ENCODE results near the gene HOXA3. TPM values are rescaled to one million over a fixed set of nuclear protein-coding genes. Genes with fewer than 3 reads are reported as not detected.

HOXA3 gene
- polyA plus RNA-seq = 19.1 TPM
- long read RNA-seq, donor 1, partial matches to known transcripts = 0 of 1 reads
- long read RNA-seq, donor 1, other reads (novel, unspliced or antisense) = 0 of 1 reads
- long read RNA-seq, donor 2, partial matches to known transcripts = 0 of 4 reads
- long read RNA-seq, donor 2, other reads (novel, unspliced or antisense) = 0 of 4 reads
- long read RNA-seq, donor 3, partial matches to known transcripts = 6 of 9 reads
- long read RNA-seq, donor 3, other reads (novel, unspliced or antisense) = 0 of 9 reads
- long read RNA-seq, donor 4, partial matches to known transcripts = 0 of 1 reads
- long read RNA-seq, donor 4, other reads (novel, unspliced or antisense) = 0 of 1 reads
- long read RNA-seq, donor 5, partial matches to known transcripts = 0 of 3 reads
- long read RNA-seq, donor 5, other reads (novel, unspliced or antisense) = 0 of 3 reads
- long read RNA-seq, donor 6, transcript HOXA3-205 (2 exons, 503 nt) = major isoform, 5 of 5 reads
- long read RNA-seq, donor 6, partial matches to known transcripts = 0 of 5 reads
- long read RNA-seq, donor 6, other reads (novel, unspliced or antisense) = 0 of 5 reads
- long read RNA-seq, donor 7, partial matches to known transcripts = 0 of 2 reads
- long read RNA-seq, donor 7, other reads (novel, unspliced or antisense) = 0 of 2 reads
- long read RNA-seq, donor 8, partial matches to known transcripts = 7 of 10 reads
- long read RNA-seq, donor 8, other reads (novel, unspliced or antisense) = 0 of 10 reads
- long read RNA-seq, donor 9 = 0 reads
- long read RNA-seq, donor 10, partial matches to known transcripts = 5 of 7 reads
- long read RNA-seq, donor 10, other reads (novel, unspliced or antisense) = 0 of 7 reads
- long read RNA-seq, donor 11, partial matches to known transcripts = 19 of 20 reads
- long read RNA-seq, donor 11, other reads (novel, unspliced or antisense) = 0 of 20 reads

DNA sequence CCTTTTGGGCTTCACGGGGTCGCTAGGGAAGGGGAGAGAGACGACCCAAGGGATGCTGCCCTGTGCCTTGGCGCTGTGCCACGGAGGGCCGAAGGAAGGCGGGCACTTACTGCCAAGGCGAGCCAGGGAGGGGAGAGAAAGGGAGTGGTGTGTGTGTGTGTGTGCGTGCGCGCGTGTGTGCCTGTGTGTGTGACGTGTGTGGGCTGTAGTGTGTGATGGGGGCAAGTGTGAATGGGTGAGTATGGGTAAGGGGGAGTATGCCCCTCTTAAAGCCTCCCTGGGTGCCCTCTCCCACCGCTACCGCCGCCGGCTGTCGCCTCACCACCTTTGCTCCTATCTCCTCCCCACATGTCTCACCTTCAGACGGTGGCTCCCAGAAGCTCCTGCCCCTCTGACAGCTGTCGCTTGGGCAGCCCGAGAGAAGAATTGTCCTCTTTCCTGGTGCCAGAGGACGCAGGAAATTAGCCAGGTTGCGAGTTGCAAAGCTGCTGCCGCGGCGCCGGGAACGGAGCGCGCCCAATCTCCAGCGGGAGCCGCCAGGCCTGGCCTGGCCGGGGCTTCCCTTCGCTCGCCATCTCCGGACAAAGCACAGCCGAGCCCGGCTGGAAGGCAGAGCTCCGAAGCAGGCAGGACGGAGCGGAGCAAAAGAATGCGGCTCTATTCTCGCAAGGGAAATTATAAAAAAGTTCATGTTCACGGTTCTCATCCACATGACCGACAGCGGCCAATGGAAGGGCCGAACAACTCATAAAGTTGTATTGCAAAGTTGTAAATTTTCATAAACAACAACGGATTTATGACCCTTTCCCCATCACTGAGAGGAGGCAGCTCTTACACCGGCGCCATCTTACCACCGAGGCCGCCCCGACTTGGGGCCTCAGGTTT, at the start of gene HOXA3:
HOXA3 (minus strand) TSS at position 653 of the 885 bp plus-strand sequence. CDS start 41,943 bp downstream, outside the sequence.
- Histone ChIP-seq H3K9me3 (ENCODE audit: control insufficient read depth, low read depth, low read length) (peaks cover 21% of the 10 kb centered on the region), H3K4me1 (ENCODE audit: control insufficient read depth, insufficient read depth, low read length) (peaks cover 14% of the 10 kb centered on the region), H3K36me3 (ENCODE audit: control insufficient read depth, insufficient read depth, low read length) (no peaks in the 10 kb centered on the region), H3K27me3 (ENCODE audit: control insufficient read depth, insufficient read depth, low read length) (peaks cover 92% of the 10 kb centered on the region), H3K4me3 (ENCODE audit: low read length) (peak within 1 kb of the TSS; percentile 73), H3K27ac (ENCODE audit: low read length) (peak within 1 kb of the TSS; percentile 89)
- 54% methylated on average over 6 of the region's 53 CpGs for WGBS (ENCODE audit: insufficient coverage, low lambda C conversion rate)
- DNase-seq = no peak

DNA sequence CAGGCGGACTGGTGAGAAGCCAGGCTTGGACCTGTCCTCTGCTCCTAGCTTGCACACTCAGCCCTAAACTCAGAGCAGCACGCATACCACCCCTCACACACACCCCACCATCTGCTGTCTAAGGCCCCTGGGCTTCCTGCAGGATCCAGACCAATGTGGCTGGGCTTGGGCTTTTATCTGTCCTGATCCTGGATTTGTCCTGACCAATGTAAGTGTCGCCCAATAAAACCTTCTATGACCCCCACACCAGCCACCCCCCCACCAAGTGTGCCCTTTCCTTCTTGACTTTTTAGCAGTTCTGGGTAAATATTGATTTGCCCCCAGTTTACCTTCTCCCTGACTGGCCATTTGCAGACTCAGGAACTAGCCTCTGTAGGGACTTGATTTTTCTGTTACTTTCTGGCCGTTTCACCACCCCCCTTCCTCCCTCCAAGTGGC, 49.2 kb upstream of the HOXA3 start:
- peaks cover 20% of the 10 kb centered on the region for H3K4me1 ChIP-seq (ENCODE audit: control insufficient read depth, insufficient read depth, low read length)
- WGBS (ENCODE audit: insufficient coverage, low lambda C conversion rate) = 20% methylated on average over 1 of the region's 4 CpGs
- no peak for DNase-seq
- H3K4me3 ChIP-seq (ENCODE audit: low read length) = no peak overlapping the region
- H3K27ac ChIP-seq (ENCODE audit: low read length) = no peak overlapping the region
- H3K9me3 ChIP-seq (ENCODE audit: control insufficient read depth, low read depth, low read length) = peaks cover 15% of the 10 kb centered on the region
- peaks cover 91% of the 10 kb centered on the region for H3K27me3 ChIP-seq (ENCODE audit: control insufficient read depth, insufficient read depth, low read length)
- H3K36me3 ChIP-seq (ENCODE audit: control insufficient read depth, insufficient read depth, low read length) = no peaks in the 10 kb centered on the region

DNA sequence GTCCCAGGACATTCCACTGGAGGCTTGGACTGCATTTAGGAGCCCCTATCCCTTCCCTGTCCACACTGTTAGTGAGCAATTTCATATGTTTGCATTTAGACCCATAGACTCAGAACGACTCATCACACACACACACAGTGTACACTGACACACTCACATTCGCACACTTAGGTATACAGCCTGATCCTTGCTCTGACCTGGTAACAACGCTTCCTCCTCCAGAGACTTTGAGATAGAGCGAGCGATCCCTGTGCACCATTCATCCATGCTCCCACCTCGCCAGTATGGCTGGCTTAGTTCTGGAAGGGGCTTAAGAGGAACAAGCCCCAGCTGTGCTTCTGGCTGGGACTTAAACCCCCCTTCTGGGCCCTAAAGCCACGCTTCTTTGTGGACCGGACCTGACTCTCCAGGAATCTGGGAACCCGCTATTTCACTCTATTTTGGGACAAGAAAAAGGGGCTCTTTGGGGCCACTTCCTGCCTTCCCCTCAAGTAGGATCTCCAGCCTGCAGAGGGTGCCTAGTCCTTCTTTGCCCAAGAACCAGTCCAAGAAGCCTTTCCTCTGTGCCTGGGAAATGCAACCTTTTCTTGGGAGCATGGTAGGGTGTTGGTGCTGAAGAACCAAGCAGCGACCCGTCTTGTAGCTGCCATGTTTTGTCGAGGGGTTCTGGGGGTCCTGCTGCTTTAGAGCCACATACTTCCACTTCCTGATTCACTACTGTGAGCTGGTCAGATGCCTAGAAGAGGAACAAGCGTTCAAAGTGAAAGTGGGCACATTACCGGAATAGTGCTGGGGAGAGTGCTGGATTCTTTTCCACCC, 48.6 kb upstream of the HOXA3 start:
- Histone ChIP-seq H3K27me3 (ENCODE audit: control insufficient read depth, insufficient read depth, low read length) (peaks cover 89% of the 10 kb centered on the region), H3K36me3 (ENCODE audit: control insufficient read depth, insufficient read depth, low read length) (no peaks in the 10 kb centered on the region), H3K4me3 (ENCODE audit: low read length) (no peak overlapping the region), H3K27ac (ENCODE audit: low read length) (no peak overlapping the region), H3K4me1 (ENCODE audit: control insufficient read depth, insufficient read depth, low read length) (peaks cover 20% of the 10 kb centered on the region), H3K9me3 (ENCODE audit: control insufficient read depth, low read depth, low read length) (peaks cover 15% of the 10 kb centered on the region)
- DNase-seq = no peak
- no CpG with 5 or more reads among the region's 14 CpGs for WGBS (ENCODE audit: insufficient coverage, low lambda C conversion rate)

DNA sequence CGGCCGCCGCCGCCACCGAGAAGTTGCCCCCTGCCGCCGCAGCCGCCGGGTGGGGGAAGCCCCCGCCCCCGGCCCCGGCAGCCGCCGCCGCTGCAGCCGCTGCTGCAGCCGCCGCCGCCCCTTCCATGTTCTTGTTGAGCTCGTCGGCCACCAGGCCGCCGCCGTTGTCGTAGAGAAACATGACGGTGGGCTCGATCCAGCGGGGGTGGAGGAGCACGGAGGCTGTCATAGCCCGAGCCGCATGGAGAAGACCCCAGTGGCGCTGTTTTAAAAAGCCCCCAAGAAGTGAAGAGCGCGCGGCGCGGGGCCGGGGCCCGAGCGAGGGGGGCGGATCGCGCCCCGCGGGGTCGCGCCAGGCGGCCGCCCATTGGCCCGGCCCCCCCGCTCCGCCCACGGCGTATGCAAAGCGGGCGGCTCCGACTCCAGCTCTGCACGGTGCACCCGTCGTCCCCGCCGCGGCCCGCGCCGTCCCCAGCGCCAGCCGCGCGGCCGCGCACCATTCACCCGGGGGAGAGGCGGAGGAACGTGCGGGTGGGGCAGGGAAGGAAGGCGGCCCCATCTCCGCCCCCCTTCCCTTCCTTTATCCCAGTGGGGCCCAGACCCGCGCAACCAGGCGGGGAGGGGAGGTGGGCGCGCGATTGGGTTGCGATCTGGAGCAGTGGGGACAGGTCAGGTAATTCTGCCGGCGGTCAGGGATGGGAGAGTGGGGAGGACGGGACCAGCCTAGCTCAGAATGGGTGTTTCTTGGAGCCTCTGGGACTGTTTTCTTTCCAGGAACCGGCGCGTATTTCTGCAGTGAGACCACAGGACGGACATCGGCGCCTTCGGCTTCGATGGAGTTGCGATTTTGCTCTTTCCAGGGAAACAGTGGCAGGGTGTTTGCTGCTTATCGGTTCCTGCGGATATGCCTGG, 47.7 kb upstream of the HOXA3 start, which contains the start of gene HOXA13:
HOXA13 (minus strand) TSS at position 243 of the 912 bp plus-strand sequence; CDS start at position 229, 14 bp downstream.
- peaks cover 88% of the 10 kb centered on the region for H3K27me3 ChIP-seq (ENCODE audit: control insufficient read depth, insufficient read depth, low read length)
- H3K4me1 ChIP-seq (ENCODE audit: control insufficient read depth, insufficient read depth, low read length) = peaks cover 17% of the 10 kb centered on the region
- DNase-seq = no peak
- peak within 1 kb of the TSS; percentile 8 for H3K4me3 ChIP-seq (ENCODE audit: low read length)
- no peaks in the 10 kb centered on the region for H3K36me3 ChIP-seq (ENCODE audit: control insufficient read depth, insufficient read depth, low read length)
- H3K27ac ChIP-seq (ENCODE audit: low read length) = no peak within 1 kb of the TSS
- WGBS (ENCODE audit: insufficient coverage, low lambda C conversion rate) = no CpG with 5 or more reads among the region's 99 CpGs
- peaks cover 12% of the 10 kb centered on the region for H3K9me3 ChIP-seq (ENCODE audit: control insufficient read depth, low read depth, low read length)

DNA sequence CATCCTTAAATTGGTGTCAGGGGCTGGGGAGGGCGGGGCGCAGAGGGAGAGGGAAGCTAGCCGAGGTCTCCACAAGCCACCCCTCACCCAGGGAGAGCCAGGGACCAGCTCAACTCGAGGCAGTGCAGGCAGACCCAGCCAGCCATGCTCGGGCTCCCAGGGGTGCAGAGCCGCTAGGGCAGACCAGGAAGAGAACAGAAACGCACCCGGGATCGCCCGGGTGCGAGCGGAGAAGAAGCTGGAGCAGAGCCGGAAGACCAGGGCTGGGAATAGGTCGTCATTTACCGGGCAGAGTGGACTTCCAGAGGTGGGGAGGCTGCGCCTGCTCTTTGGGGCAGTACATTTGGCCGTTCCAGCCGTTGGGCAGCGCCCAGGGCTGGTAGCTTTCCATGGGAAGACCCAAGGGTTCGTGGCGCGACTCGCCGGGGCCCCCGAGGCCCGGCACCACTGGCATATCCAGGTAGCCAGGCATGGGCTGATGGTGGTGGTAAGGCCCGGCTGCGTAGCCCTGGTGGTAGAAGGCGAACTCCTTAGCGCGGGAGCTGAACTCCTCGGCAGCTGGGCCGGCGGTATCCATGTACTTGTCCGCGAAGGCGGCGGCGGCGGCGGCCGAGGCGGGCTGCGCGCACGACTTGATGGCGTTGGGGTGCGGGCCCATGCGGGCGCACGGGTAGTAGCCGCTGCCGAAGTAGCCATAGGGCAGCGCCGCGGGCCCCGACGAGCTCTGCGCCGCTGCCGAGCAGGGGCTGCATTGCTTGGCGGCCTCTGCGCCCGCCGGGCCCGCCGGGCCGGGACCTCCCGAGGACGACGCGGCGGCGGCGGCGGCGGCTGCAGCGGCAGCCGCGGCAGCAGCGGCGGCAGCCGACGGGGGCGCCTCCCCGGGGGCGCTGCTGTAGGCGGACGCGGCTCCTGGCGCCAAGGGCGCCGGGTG, 46.8 kb upstream of the HOXA3 start:
- WGBS (ENCODE audit: insufficient coverage, low lambda C conversion rate) = no CpG with 5 or more reads among the region's 93 CpGs
- H3K4me3 ChIP-seq (ENCODE audit: low read length) = no peak overlapping the region
- H3K9me3 ChIP-seq (ENCODE audit: control insufficient read depth, low read depth, low read length) = peaks cover 8% of the 10 kb centered on the region
- no peak overlapping the region for H3K27ac ChIP-seq (ENCODE audit: low read length)
- H3K4me1 ChIP-seq (ENCODE audit: control insufficient read depth, insufficient read depth, low read length) = peaks cover 13% of the 10 kb centered on the region
- peak in 1 of 2 donors; percentile 32 for DNase-seq
- H3K36me3 ChIP-seq (ENCODE audit: control insufficient read depth, insufficient read depth, low read length) = no peaks in the 10 kb centered on the region
- H3K27me3 ChIP-seq (ENCODE audit: control insufficient read depth, insufficient read depth, low read length) = peaks cover 88% of the 10 kb centered on the region

DNA sequence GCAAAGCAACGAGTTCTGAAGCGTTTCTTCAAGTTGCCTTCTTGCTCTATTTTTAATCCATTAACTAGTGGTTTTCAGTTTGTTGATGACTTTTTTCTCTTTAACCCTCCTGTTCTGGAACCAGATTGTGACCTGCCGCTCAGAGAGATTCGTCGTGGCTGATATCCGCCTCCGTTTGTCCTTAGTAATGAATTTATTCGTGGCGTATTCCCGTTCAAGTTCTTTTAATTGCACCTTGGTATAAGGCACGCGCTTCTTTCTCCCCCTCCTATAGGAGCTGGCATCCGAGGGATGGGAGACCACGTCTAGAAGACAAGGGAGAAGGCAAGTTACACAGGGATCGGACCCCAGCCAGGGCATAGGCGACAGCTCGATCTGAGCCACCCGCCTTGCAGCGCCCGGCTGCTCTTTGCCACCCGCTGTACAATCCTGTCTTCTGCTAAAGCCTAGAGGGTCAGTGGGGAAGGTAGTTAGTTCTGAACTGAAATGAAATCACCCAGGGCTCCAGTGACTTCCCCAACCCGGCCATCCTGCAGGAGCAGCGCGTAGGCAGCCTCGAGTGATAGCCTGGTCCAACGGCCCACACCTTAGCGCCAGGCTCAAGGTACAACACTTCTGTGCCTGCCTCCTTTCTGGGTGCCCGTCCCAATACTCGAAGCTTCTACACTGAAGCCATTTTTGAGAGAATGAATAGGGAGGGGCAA, 45.9 kb upstream of the HOXA3 start:
- H3K4me3 ChIP-seq (ENCODE audit: low read length) = no peak overlapping the region
- H3K9me3 ChIP-seq (ENCODE audit: control insufficient read depth, low read depth, low read length) = peaks cover 8% of the 10 kb centered on the region
- WGBS (ENCODE audit: insufficient coverage, low lambda C conversion rate) = 11% methylated on average over 2 of the region's 29 CpGs
- H3K4me1 ChIP-seq (ENCODE audit: control insufficient read depth, insufficient read depth, low read length) = peaks cover 13% of the 10 kb centered on the region
- H3K27ac ChIP-seq (ENCODE audit: low read length) = no peak overlapping the region
- peaks cover 88% of the 10 kb centered on the region for H3K27me3 ChIP-seq (ENCODE audit: control insufficient read depth, insufficient read depth, low read length)
- DNase-seq = no peak
- no peaks in the 10 kb centered on the region for H3K36me3 ChIP-seq (ENCODE audit: control insufficient read depth, insufficient read depth, low read length)

DNA sequence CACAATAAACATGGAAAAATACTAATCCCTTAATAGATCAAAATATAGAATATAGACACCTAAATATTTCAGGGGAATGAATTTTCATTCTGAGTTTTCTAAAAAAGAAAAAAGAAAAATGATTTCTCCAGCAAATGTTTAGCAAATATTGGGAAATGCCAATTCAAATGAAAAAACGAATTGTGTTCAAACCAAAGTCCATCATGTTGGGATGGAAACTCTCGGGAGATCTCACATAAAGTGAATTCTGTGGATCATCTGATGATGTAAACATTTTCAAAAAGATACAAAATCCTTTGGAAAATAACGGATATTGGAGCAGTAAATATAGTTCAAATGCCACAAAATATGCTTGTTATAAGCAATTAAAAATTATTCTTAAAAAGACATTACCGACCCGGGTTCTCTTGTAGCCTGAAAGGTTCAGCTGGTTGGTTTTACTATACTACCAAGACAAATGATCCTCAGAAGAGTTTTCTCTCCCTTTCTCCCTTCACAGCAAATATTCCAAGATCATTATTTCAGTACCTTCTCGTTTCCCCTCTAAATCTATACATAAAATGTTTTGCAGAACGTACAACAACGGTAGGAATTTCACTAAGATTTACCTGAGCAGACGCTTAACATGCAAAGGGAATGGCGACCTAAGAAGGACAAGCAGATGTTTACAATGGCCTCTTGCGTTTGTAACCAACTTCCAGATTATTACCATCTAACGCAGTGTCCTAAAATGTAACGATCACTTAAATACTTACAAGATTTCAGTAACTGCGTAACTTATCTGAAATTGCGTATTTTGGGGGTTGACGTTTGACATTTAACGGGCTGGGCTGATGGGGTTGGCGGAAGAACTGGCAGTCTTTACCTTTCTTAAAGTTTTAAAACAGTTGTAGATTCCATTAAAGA, 45.0 kb upstream of the HOXA3 start:
- Histone ChIP-seq H3K27ac (ENCODE audit: low read length) (no peak overlapping the region), H3K9me3 (ENCODE audit: control insufficient read depth, low read depth, low read length) (peaks cover 12% of the 10 kb centered on the region), H3K27me3 (ENCODE audit: control insufficient read depth, insufficient read depth, low read length) (peaks cover 88% of the 10 kb centered on the region), H3K36me3 (ENCODE audit: control insufficient read depth, insufficient read depth, low read length) (no peaks in the 10 kb centered on the region), H3K4me3 (ENCODE audit: low read length) (no peak overlapping the region), H3K4me1 (ENCODE audit: control insufficient read depth, insufficient read depth, low read length) (peaks cover 15% of the 10 kb centered on the region)
- WGBS (ENCODE audit: insufficient coverage, low lambda C conversion rate) = 25% methylated on average over 3 of the region's 18 CpGs
- no peak for DNase-seq
